Smooth muscle cell (in vitro differentiated cells): ENCODE measurements around the gene PITPNC1. TPM values are rescaled to one million over a fixed set of nuclear protein-coding genes. Genes with fewer than 3 reads are reported as not detected.
A peak's percentile ranks its signal among the peaks of the same experiment; 100 is the strongest.
"Not testable (repeated sequence)": the region's sequence is repeated elsewhere in the genome, so short reads cannot be mapped to it uniquely, and the experiment has no call there.

Experiments
- DNase-seq: peaks from one replicate; lab custom pipeline; 2025; ENCODE audit not compliant: unreplicated experiment; lab: John Stamatoyannopoulos, UW
- H2AFZ ChIP-seq: fragments of 200-600 bp; sonication (generic); 2 replicates; pipeline ENCODE4 v1.6.0; 2016; ENCODE audit warnings: antibody characterized with exemption, low read depth, mild to moderate bottlenecking
- H3F3A ChIP-seq: fragments of 200-600 bp; sonication (generic); 2 replicates; pipeline ENCODE4 v1.6.0; 2017; ENCODE audit warnings: antibody characterized with exemption, low read depth
- H3K27ac ChIP-seq: fragments of 200-600 bp; sonication (generic); 2 replicates; pipeline ENCODE4 v1.5.1; 2016; ENCODE audit warnings: low read depth, mild to moderate bottlenecking
- H3K27me3 ChIP-seq: fragments of 200-600 bp; sonication (generic); 2 replicates; pipeline ENCODE4 v1.6.1; 2016; ENCODE audit warnings: low read depth, mild to moderate bottlenecking
- H3K36me3 ChIP-seq: fragments of 200-600 bp; sonication (generic); 2 replicates; pipeline ENCODE4 v1.5.1; 2016; ENCODE audit warnings: low read depth
- H3K4me1 ChIP-seq: fragments of 200-600 bp; sonication (generic); 2 replicates; pipeline ENCODE4 v1.5.1; 2016; ENCODE audit warnings: low read depth
- H3K4me2 ChIP-seq: fragments of 200-600 bp; sonication (generic); 2 replicates; pipeline ENCODE4 v1.6.0; 2016; ENCODE audit warnings: mild to moderate bottlenecking
- H3K4me3 ChIP-seq: fragments of 200-600 bp; sonication (generic); 2 replicates; pipeline ENCODE4 v1.5.1; 2016; ENCODE audit warnings: mild to moderate bottlenecking
- H3K79me2 ChIP-seq: fragments of 200-600 bp; sonication (generic); 2 replicates; pipeline ENCODE4 v1.6.0; 2016; ENCODE audit warnings: low read depth, mild to moderate bottlenecking
- H3K9ac ChIP-seq: fragments of 200-600 bp; sonication (generic); 2 replicates; pipeline ENCODE4 v1.6.0; 2016; ENCODE audit warnings: low read depth
- H3K9me3 ChIP-seq: fragments of 200-600 bp; sonication (generic); replicated peaks from 2 replicates; pipeline ENCODE4 v1.5.1; 2016; ENCODE audit warnings: low read depth
- H4K20me1 ChIP-seq: fragments of 200-600 bp; sonication (generic); 2 replicates; pipeline ENCODE4 v1.6.0; 2016; ENCODE audit warnings: low read depth
- WGBS: methylation state at CpG from one replicate; pipeline ENCODE4 v1.1.7; 2016; ENCODE audit warnings: low lambda C conversion rate; 5-methylcytosine and 5-hydroxymethylcytosine counted together
- polyA plus RNA-seq: library from polyadenylated mRNA; unstranded; fragments of >200 nt; fragmentation: Nextera tagmentation; extraction: Ambion mirVana; gene quantifications from 2 replicates; pipeline ENCODE4 v1.2.1, GENCODE V29; 2016
- total RNA-seq: library from RNA; depleted of rRNA; stranded (reverse); fragments of >200 nt; gene quantifications from 2 replicates; pipeline ENCODE4 v1.2.3, GENCODE V29; 2014
- TF ChIP-seq, protein P1 (sequence below): fragments of 200-600 bp; sonication (generic); IDR thresholded peaks from 2 replicates; pipeline ENCODE4 v1.5.1; 2017; ENCODE audit warnings: borderline replicate concordance, mild to moderate bottlenecking, antibody characterized with exemption; ENCODE audit not compliant: insufficient read depth, poor library complexity, severe bottlenecking

Gene PITPNC1
- total and polyA plus RNA-seq, 2 experiments from 2014 or later: 9.6 to 12.5 TPM

DNA sequence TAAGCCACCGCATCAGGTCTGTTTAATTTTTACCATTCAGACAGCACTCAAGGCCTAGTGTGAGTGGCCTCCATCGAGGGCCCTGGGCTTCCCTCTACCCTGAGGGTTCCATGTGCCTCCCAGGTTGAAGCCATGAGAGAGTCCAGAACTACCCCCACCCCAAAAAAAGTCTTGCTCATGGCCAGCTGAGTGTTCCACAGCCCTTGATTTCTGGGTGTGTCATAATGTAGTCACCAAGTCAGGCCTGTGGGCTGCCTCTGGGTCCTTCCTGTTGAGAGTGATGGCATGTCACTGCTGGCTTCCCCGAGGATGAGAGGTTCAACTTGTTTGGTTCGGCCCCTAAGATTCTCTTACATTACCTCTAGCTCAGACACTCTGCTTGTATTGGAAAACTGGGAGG, 100.6 kb downstream of the PITPNC1 start:
- Histone ChIP-seq H3K9ac (no peak overlapping the region), H4K20me1 (no peaks in the 10 kb centered on the region), H2AFZ (no peak overlapping the region), H3K4me1 (peaks cover 24% of the 10 kb centered on the region), H3K36me3 (no peaks in the 10 kb centered on the region), H3K27me3 (no peaks in the 10 kb centered on the region), H3K9me3 (no peaks in the 10 kb centered on the region), H3K79me2 (peaks cover 10% of the 10 kb centered on the region), H3K27ac (peak overlapping the region; percentile 19), H3K4me3 (no peak overlapping the region), H3K4me2 (peak overlapping the region; percentile 44), H3F3A (no peaks in the 10 kb centered on the region)
- 81% methylated on average over 4 of the region's 4 CpGs for WGBS
- no peak for DNase-seq
- TF ChIP-seq, protein P1, sequence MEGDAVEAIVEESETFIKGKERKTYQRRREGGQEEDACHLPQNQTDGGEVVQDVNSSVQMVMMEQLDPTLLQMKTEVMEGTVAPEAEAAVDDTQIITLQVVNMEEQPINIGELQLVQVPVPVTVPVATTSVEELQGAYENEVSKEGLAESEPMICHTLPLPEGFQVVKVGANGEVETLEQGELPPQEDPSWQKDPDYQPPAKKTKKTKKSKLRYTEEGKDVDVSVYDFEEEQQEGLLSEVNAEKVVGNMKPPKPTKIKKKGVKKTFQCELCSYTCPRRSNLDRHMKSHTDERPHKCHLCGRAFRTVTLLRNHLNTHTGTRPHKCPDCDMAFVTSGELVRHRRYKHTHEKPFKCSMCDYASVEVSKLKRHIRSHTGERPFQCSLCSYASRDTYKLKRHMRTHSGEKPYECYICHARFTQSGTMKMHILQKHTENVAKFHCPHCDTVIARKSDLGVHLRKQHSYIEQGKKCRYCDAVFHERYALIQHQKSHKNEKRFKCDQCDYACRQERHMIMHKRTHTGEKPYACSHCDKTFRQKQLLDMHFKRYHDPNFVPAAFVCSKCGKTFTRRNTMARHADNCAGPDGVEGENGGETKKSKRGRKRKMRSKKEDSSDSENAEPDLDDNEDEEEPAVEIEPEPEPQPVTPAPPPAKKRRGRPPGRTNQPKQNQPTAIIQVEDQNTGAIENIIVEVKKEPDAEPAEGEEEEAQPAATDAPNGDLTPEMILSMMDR: no peak

GRCh38 chr17:67478401-67479041, 101.4 kb downstream of the PITPNC1 start:
- Histone ChIP-seq H4K20me1 (no peaks in the 10 kb centered on the region), H3K9ac (no peak overlapping the region), H3F3A (no peaks in the 10 kb centered on the region), H3K4me2 (no peak overlapping the region), H3K4me3 (no peak overlapping the region), H3K79me2 (peaks cover 7% of the 10 kb centered on the region), H2AFZ (no peak overlapping the region), H3K27me3 (no peaks in the 10 kb centered on the region), H3K36me3 (no peaks in the 10 kb centered on the region), H3K4me1 (peaks cover 24% of the 10 kb centered on the region), H3K27ac (no peak overlapping the region), H3K9me3 (no peaks in the 10 kb centered on the region)
- DNase-seq: no peak
- 81% methylated on average over 8 of the region's 8 CpGs for WGBS
- TF ChIP-seq, protein P1: no peak

DNA sequence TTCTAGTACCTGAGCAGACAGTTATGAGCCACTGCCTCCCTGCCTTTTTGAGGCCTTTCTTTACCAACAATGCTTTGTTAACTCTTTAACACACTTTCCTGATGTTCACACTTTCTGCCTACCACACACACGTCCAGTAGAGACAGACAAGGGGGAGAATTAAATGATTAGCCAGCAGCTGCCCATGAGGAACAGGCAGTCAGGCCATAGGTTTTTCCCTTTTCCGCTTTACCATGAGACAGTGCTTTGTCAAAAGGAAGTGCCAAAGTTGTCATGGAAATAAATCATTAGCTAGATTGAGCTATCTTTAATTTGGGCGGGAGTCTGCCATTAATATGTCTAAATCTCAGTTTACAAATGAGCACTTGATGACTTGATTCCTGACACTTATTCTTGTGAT, 102.1 kb downstream of the PITPNC1 start:
- Histone ChIP-seq H3K9ac (no peak overlapping the region), H3K4me3 (no peak overlapping the region), H3K27me3 (no peaks in the 10 kb centered on the region), H3K4me2 (no peak overlapping the region), H3K27ac (no peak overlapping the region), H4K20me1 (no peaks in the 10 kb centered on the region), H3K79me2 (peaks cover 5% of the 10 kb centered on the region), H3K4me1 (peaks cover 24% of the 10 kb centered on the region), H2AFZ (no peak overlapping the region), H3K36me3 (no peaks in the 10 kb centered on the region), H3F3A (no peaks in the 10 kb centered on the region), H3K9me3 (no peaks in the 10 kb centered on the region)
- DNase-seq: no peak
- TF ChIP-seq, protein P1: no peak
- WGBS: 89% methylated on average over 3 of the region's 3 CpGs

GRCh38 chr17:67480959-67481358, 103.9 kb downstream of the PITPNC1 start:
- not testable (repeated sequence) for H3K9ac ChIP-seq, H3F3A ChIP-seq, H3K79me2 ChIP-seq, DNase-seq, H3K4me2 ChIP-seq, H4K20me1 ChIP-seq, H3K36me3 ChIP-seq, H3K27ac ChIP-seq, H2AFZ ChIP-seq, H3K9me3 ChIP-seq, H3K27me3 ChIP-seq, H3K4me3 ChIP-seq
- WGBS: 97% methylated on average over 11 of the region's 11 CpGs
- H3K4me1 ChIP-seq: peaks cover 24% of the 10 kb centered on the region
